HepG2 (cell line): ENCODE results near the gene SETD7. TPM values are rescaled to one million over a fixed set of nuclear protein-coding genes. Genes with fewer than 3 reads are reported as not detected.

ENCODE experiments used
- ATAC-seq: fragments of 200-7000 bp; cut with Tn5 transposase; 3 replicates; pipeline ENCODE4 v1.9.1; 2020; ENCODE audit warnings: mild to moderate bottlenecking, moderate library complexity
- BruUV-seq: library from RNA; stranded (reverse); fragments of 400-500 nt; replicated peaks from 2 replicates; lab custom pipeline; 2021; lab: Mats Ljungman, UMichigan
- CTCF ChIA-PET: fragments of 300-600 bp; formaldehyde crosslinking; extraction: SDS; loops from one replicate; lab custom pipeline; 2021; ENCODE audit warnings: low total read pairs, inconsistent platforms, low intra/inter-chr PET ratio; lab: Yijun Ruan, JAX
- POLR2A ChIA-PET: fragments of 350-600 bp; sonication (Branson Sonifier 250); formaldehyde crosslinking; loops from one replicate; lab custom pipeline; 2020; ENCODE audit warnings: antibody characterized with exemption, inconsistent platforms; lab: Yijun Ruan, JAX
- DNase-seq: peaks from one replicate; pipeline ENCODE4 v3.0.0-alpha.2; 2015; ENCODE audit warnings: low spot score
- FAIRE-seq: peaks from 3 replicates; lab custom pipeline; 2011; peaks lifted over from hg19 to GRCh38; lab: Jason Lieb, UNC
- H2AFZ ChIP-seq: one replicate; pipeline ENCODE4 v1.6.1; 2011; ENCODE audit warnings: low read length, inconsistent platforms
- H3K27ac ChIP-seq: fragments of 300-600 bp; 3 replicates; pipeline ENCODE4 v1.8.0; 2011; ENCODE audit warnings: mixed run types, mild to moderate bottlenecking, mixed read lengths, low read length, inconsistent platforms; ENCODE audit not compliant: insufficient read depth; ENCODE audit errors: extremely low read length
- H3K27me3 ChIP-seq, 2 experiments: fragments of 200-600 bp in 1 of 2; 2 replicates in 1 of 2; 3 replicates in 1 of 2; pipeline versions ENCODE4 v1.6.0 to v1.8.0; 2011; ENCODE audit warnings: low read length in 2 of 2, mild to moderate bottlenecking in 2 of 2, moderate library complexity in 2 of 2, inconsistent platforms in 1 of 2; ENCODE audit not compliant: insufficient read depth in 2 of 2, control insufficient read depth in 1 of 2
- H3K36me3 ChIP-seq, 2 experiments: fragments of 200-600 bp in 1 of 2; replicated peaks in 1 of 2; 2 replicates in 1 of 2; 3 replicates in 1 of 2; pipeline versions ENCODE4 v1.5.1 to v1.8.0; 2011; ENCODE audit warnings: low read length in 2 of 2, inconsistent platforms in 1 of 2; ENCODE audit not compliant: insufficient read depth in 2 of 2, control insufficient read depth in 1 of 2
- H3K4me1 ChIP-seq: 2 replicates; pipeline ENCODE4 v1.5.1; 2012; ENCODE audit warnings: low read length, inconsistent platforms; ENCODE audit not compliant: insufficient read depth
- H3K4me2 ChIP-seq: 2 replicates; pipeline ENCODE4 v1.6.0; 2011; ENCODE audit warnings: low read depth, low read length, inconsistent platforms
- H3K4me3 ChIP-seq, 3 experiments: fragments of 200-600 bp in 1 of 3; sonication (generic), shearing (Covaris generic) in 1 of 3; replicated peaks in 1 of 3; 2 replicates each; pipeline ENCODE4 v1.5.1; 2011 to 2016; ENCODE audit warnings: low read length in 3 of 3, inconsistent platforms in 2 of 3, low read depth in 2 of 3, mild to moderate bottlenecking in 2 of 3, control low read depth in 1 of 3, mixed read lengths in 1 of 3; ENCODE audit not compliant: insufficient read depth in 1 of 3
- H3K79me2 ChIP-seq: one replicate; pipeline ENCODE4 v1.6.1; 2011; ENCODE audit warnings: low read length, inconsistent platforms; ENCODE audit not compliant: insufficient read depth
- H3K9ac ChIP-seq: 2 replicates; pipeline ENCODE4 v1.6.0; 2011; ENCODE audit warnings: mild to moderate bottlenecking, low read depth, low read length, inconsistent platforms; ENCODE audit not compliant: insufficient read depth
- H3K9me3 ChIP-seq: 2 replicates; pipeline ENCODE4 v1.5.1; 2012; ENCODE audit warnings: mild to moderate bottlenecking, low read length
- H4K20me1 ChIP-seq: 2 replicates; pipeline ENCODE4 v1.6.0; 2011; ENCODE audit warnings: inconsistent platforms, mild to moderate bottlenecking, low read length, moderate library complexity; ENCODE audit not compliant: insufficient read depth
- GABPA ChIP-seq, 2 experiments: IDR thresholded peaks; 2 replicates each; pipeline ENCODE4 v1.6.1; 2011 to 2016; ENCODE audit warnings: low read depth in 2 of 2, low read length in 1 of 2, missing biosample characterization in 1 of 2, missing genetic modification characterization in 1 of 2
- GATAD1 ChIP-seq: IDR thresholded peaks from 2 replicates; pipeline ENCODE4 v1.6.1; 2016; ENCODE audit warnings: missing genetic modification reagents, missing compliant biosample characterization
- HHEX ChIP-seq: IDR thresholded peaks from 2 replicates; pipeline ENCODE4 v1.6.1; 2016; ENCODE audit warnings: control low read depth
- HNF4G ChIP-seq, 2 experiments: sonication (generic) in 1 of 2; formaldehyde crosslinking in 1 of 2; IDR thresholded peaks; 2 replicates each; pipeline versions ENCODE4 v1.4.0 to v1.6.1; 2011 to 2020; ENCODE audit warnings: borderline replicate concordance in 2 of 2, low read depth in 2 of 2, mild to moderate bottlenecking in 2 of 2, low read length in 1 of 2, missing genetic modification reagents in 1 of 2, moderate library complexity in 1 of 2
- LRRFIP1 ChIP-seq: sonication (generic); formaldehyde crosslinking; conservative IDR thresholded peaks from 2 replicates; pipeline ENCODE4 v1.4.0; 2020; ENCODE audit warnings: missing genetic modification reagents
- MZF1 ChIP-seq: sonication (generic); formaldehyde crosslinking; IDR thresholded peaks from 2 replicates; pipeline ENCODE4 v1.8.1; 2023; ENCODE audit warnings: mild to moderate bottlenecking, missing genetic modification reagents, borderline replicate concordance
- SAP130 ChIP-seq: IDR thresholded peaks from 2 replicates; pipeline ENCODE4 v1.6.1; 2016; ENCODE audit warnings: low read depth
- SOX6 ChIP-seq, 2 experiments: fragments of 450-650 bp in 1 of 2; sonication (generic) in 1 of 2; formaldehyde crosslinking in 1 of 2; IDR thresholded peaks; 2 replicates each; pipeline versions ENCODE4 v1.4.0 to v1.6.1; 2017 to 2020; ENCODE audit warnings: antibody characterized with exemption in 1 of 2, mild to moderate bottlenecking in 1 of 2, missing genetic modification reagents in 1 of 2
- SRSF4 ChIP-seq: fragments of 200-400 bp; formaldehyde crosslinking; IDR thresholded peaks from one replicate; pipeline ENCODE4 v1.6.1; 2018; ENCODE audit warnings: mild to moderate bottlenecking, low read depth, low read length, moderate library complexity; ENCODE audit not compliant: poor library complexity, severe bottlenecking
- TBX2 ChIP-seq: sonication (generic); formaldehyde crosslinking; IDR thresholded peaks from 2 replicates; pipeline ENCODE4 v1.5.0; 2020; ENCODE audit warnings: missing genetic modification reagents, mild to moderate bottlenecking, borderline replicate concordance
- TSC22D2 ChIP-seq: sonication (generic); formaldehyde crosslinking; IDR thresholded peaks from 2 replicates; pipeline ENCODE4 v1.5.1; 2020; ENCODE audit warnings: missing genetic modification reagents, mild to moderate bottlenecking, borderline replicate concordance
- ZBTB20 ChIP-seq: sonication (generic); formaldehyde crosslinking; IDR thresholded peaks from 2 replicates; pipeline ENCODE4 v1.8.1; 2023; ENCODE audit warnings: missing genetic modification reagents, low read depth, mild to moderate bottlenecking, borderline replicate concordance
- ZMYM4 ChIP-seq: sonication (generic); formaldehyde crosslinking; IDR thresholded peaks from 2 replicates; pipeline ENCODE4 v1.8.1; 2023; ENCODE audit warnings: mild to moderate bottlenecking, missing genetic modification reagents
- ZNF234 ChIP-seq: sonication (generic); formaldehyde crosslinking; conservative IDR thresholded peaks from 2 replicates; pipeline ENCODE4 v1.5.1; 2020; ENCODE audit warnings: mild to moderate bottlenecking, missing genetic modification reagents
- WGBS: methylation state at CpG from one replicate; pipeline ENCODE4 v1.1.6; 2017; ENCODE audit warnings: low lambda C conversion rate; 5-methylcytosine and 5-hydroxymethylcytosine counted together
- in situ Hi-C: cut with HindIII; loops from 2 replicates; pipeline ENCODE4 v1.10.0; 2017; ENCODE audit warnings: low pct_unique_long_range_greater_than_20kb; ENCODE audit not compliant: extremely low pct_ligation_motif_present
- intact Hi-C: fragments of 100-400 bp; cut with micrococcal nuclease; formaldehyde crosslinking; loops from one replicate; pipeline ENCODE4 v1.10.0; 2022; ENCODE audit not compliant: unreplicated experiment
- polyA plus RNA-seq, 8 experiments: library from polyadenylated mRNA; depleted of rRNA in 3 of 8; stranded (reverse) in 7 of 8; unstranded in 1 of 8; fragments of >200 nt; fragmentation: Illumina TruSeq in 4 of 8; extraction: Trizol in 4 of 8; gene quantifications; 2 replicates each; pipeline versions ENCODE4 v1.2.1 to v1.2.3, GENCODE V29; 2011 to 2016; ENCODE audit warnings: low read depth in 4 of 8, missing spikeins in 1 of 8, mixed read lengths in 1 of 8; ENCODE audit not compliant: insufficient read depth in 1 of 8
- total RNA-seq, 5 experiments: library from RNA; depleted of rRNA; stranded (reverse); fragments of >200 nt; fragmentation: Illumina TruSeq; extraction: Trizol; gene quantifications; 2 replicates each; pipeline ENCODE4 v1.2.3, GENCODE V29; 2016; ENCODE audit warnings: low read depth in 1 of 5
- TF ChIP-seq, protein P1 (sequence below): sonication (generic); formaldehyde crosslinking; IDR thresholded peaks from 2 replicates; pipeline ENCODE4 v1.4.0; 2020; ENCODE audit warnings: missing genetic modification reagents, mild to moderate bottlenecking, borderline replicate concordance
- TF ChIP-seq, protein P2 (sequence below): sonication (generic); formaldehyde crosslinking; IDR thresholded peaks from 2 replicates; pipeline ENCODE4 v1.8.1; 2023; ENCODE audit warnings: mild to moderate bottlenecking, missing genetic modification reagents, borderline replicate concordance

The SETD7 gene
- total and polyA plus RNA-seq, 2 of the 13 experiments (the other 11 are each of a cell fraction or from before 2014, with no cell fraction given) = 0.08 to 0.22 TPM

- no peak for TF ChIP-seq GATAD1 (CRISPR knock-in tag)
- TF ChIP-seq, protein P1, sequence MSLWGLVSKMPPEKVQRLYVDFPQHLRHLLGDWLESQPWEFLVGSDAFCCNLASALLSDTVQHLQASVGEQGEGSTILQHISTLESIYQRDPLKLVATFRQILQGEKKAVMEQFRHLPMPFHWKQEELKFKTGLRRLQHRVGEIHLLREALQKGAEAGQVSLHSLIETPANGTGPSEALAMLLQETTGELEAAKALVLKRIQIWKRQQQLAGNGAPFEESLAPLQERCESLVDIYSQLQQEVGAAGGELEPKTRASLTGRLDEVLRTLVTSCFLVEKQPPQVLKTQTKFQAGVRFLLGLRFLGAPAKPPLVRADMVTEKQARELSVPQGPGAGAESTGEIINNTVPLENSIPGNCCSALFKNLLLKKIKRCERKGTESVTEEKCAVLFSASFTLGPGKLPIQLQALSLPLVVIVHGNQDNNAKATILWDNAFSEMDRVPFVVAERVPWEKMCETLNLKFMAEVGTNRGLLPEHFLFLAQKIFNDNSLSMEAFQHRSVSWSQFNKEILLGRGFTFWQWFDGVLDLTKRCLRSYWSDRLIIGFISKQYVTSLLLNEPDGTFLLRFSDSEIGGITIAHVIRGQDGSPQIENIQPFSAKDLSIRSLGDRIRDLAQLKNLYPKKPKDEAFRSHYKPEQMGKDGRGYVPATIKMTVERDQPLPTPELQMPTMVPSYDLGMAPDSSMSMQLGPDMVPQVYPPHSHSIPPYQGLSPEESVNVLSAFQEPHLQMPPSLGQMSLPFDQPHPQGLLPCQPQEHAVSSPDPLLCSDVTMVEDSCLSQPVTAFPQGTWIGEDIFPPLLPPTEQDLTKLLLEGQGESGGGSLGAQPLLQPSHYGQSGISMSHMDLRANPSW = no peak
- no peak for TF ChIP-seq SRSF4
- no peak for TF ChIP-seq HNF4G (IDR thresholded peaks at IDR 0.05; ENCODE audit: borderline replicate concordance, low read depth, low read length)
- TF ChIP-seq HNF4G (CRISPR knock-in tag; IDR thresholded peaks at IDR 0.05; ENCODE audit: borderline replicate concordance, low read depth) = no peak
- TF ChIP-seq TBX2 = no peak
- TF ChIP-seq ZBTB20 (CRISPR knock-in tag) = no peak
- no peak for TF ChIP-seq GABPA (IDR thresholded peaks at IDR 0.05; ENCODE audit: low read depth, low read length)
- no peak for TF ChIP-seq GABPA (CRISPR knock-in tag; IDR thresholded peaks at IDR 0.05; ENCODE audit: low read depth)
- TF ChIP-seq HHEX = no peak
- no peak for TF ChIP-seq SOX6 (IDR thresholded peaks at IDR 0.05)
- TF ChIP-seq SOX6 (CRISPR knock-in tag; IDR thresholded peaks at IDR 0.05) = no peak
- no peak for TF ChIP-seq ZNF234 (CRISPR knock-in tag)
- no peak for TF ChIP-seq SAP130 (CRISPR knock-in tag)
- TF ChIP-seq, protein P2, sequence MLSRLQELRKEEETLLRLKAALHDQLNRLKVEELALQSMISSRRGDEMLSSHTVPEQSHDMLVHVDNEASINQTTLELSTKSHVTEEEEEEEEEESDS (CRISPR knock-in tag) = no peak
- TF ChIP-seq ZMYM4 (CRISPR knock-in tag) = no peak
- no peak for TF ChIP-seq LRRFIP1 (CRISPR knock-in tag)
- no peak for TF ChIP-seq MZF1
- TF ChIP-seq TSC22D2 (CRISPR knock-in tag) = no peak
- TF ChIP-seq, all 625 proteins: peak for 0
- ChIA-PET POLR2A (no interaction called here), CTCF (no interaction called here)
- Histone ChIP-seq H3K4me3 (no peak overlapping the region), H4K20me1 (no peaks in the 10 kb centered on the region), H3K27ac (no peak overlapping the region), H3K79me2 (no peaks in the 10 kb centered on the region), H3K4me2 (no peak overlapping the region), H3K27me3 (peaks cover 0 to 16% of the 10 kb centered on the region in 2 experiments; a peak in 2 of 5 replicates), H3K4me1 (no peaks in the 10 kb centered on the region), H3K9ac (no peak overlapping the region), H3K36me3 (no peaks in the 10 kb centered on the region), H2AFZ (no peak overlapping the region), H3K9me3 (no peaks in the 10 kb centered on the region)
- DNase-seq = no peak
- intact Hi-C loops = no loop called here
- no peak for ATAC-seq
- WGBS = 59% methylated on average over 3 of the region's 3 CpGs
- no peak for FAIRE-seq
- BruUV-seq = no TSS peak
- in situ Hi-C loops = no loop called here
Observed at GRCh38 chr4:139547979-139548378, 8.0 kb downstream of the SETD7 start.
